H1 (cell line): Measurements from ENCODE around the gene ADCK1. TPM values are rescaled to one million over a fixed set of nuclear protein-coding genes. Genes with fewer than 3 reads are reported as not detected.
"Not testable (repeated sequence)": the region's sequence is repeated elsewhere in the genome, so short reads cannot be mapped to it uniquely, and the experiment has no call there.

ENCODE experiments used
- CTCF ChIA-PET: fragments of 300-600 bp; sonication (Branson Sonifier 250); formaldehyde crosslinking; loops from one replicate; lab custom pipeline; 2021; ENCODE audit not compliant: partially characterized antibody; lab: Charles Lee
- POLR2A ChIA-PET: fragments of 300-600 bp; sonication (Branson Sonifier 250); formaldehyde crosslinking; loops from one replicate; lab custom pipeline; 2021; ENCODE audit warnings: inconsistent platforms; ENCODE audit not compliant: partially characterized antibody; lab: Charles Lee
- DNase-seq, 2 experiments: peaks; one replicate each; pipeline versions ENCODE4 v3.0.0 to v3.0.0-alpha.2; 2010 to 2022; ENCODE audit warnings: low spot score in 2 of 2, low read depth in 1 of 2, mixed read lengths in 1 of 2
- FAIRE-seq: peaks from 2 replicates; lab custom pipeline; 2011; peaks lifted over from hg19 to GRCh38; lab: Jason Lieb, UNC
- H2AFZ ChIP-seq: 2 replicates; pipeline ENCODE4 v1.8.1; 2012; ENCODE audit warnings: low read length, inconsistent platforms
- H2AK5ac ChIP-seq: 2 replicates; pipeline ENCODE4 v1.6.1; 2013; ENCODE audit warnings: low read depth, low read length
- H2BK120ac ChIP-seq: replicated peaks from 2 replicates; pipeline ENCODE3; 2013; ENCODE audit warnings: low read depth, low read length, inconsistent platforms
- H2BK12ac ChIP-seq: 2 replicates; pipeline ENCODE4 v1.6.1; 2013; ENCODE audit warnings: low read depth, low read length
- H2BK15ac ChIP-seq: 2 replicates; pipeline ENCODE4 v1.6.1; 2013; ENCODE audit warnings: low read length
- H2BK20ac ChIP-seq: 2 replicates; pipeline ENCODE4 v1.6.1; 2013; ENCODE audit warnings: low read length
- H2BK5ac ChIP-seq: 2 replicates; pipeline ENCODE4 v1.6.1; 2013; ENCODE audit warnings: low read depth, low read length
- H3K14ac ChIP-seq: 2 replicates; pipeline ENCODE4 v1.6.1; 2013; ENCODE audit warnings: inconsistent platforms; ENCODE audit not compliant: insufficient read length
- H3K18ac ChIP-seq: 2 replicates; pipeline ENCODE4 v1.6.1; 2013; ENCODE audit warnings: low read length; ENCODE audit errors: extremely low read depth
- H3K23ac ChIP-seq: 2 replicates; pipeline ENCODE4 v1.6.1; 2013; ENCODE audit warnings: inconsistent platforms; ENCODE audit not compliant: insufficient read length
- H3K23me2 ChIP-seq: 2 replicates; pipeline ENCODE4 v1.6.1; 2013; ENCODE audit warnings: low read depth, low read length
- H3K27ac ChIP-seq: 2 replicates; pipeline ENCODE4 v1.6.1; 2011; ENCODE audit warnings: low read depth, low read length, inconsistent platforms
- H3K27me3 ChIP-seq, 4 experiments: replicated peaks in 1 of 4; 1 replicate in 1 of 4; 2 replicates in 3 of 4; pipeline versions ENCODE4 v1.6.1 to v1.8.1; 2011 to 2013; ENCODE audit warnings: low read length in 3 of 4, mild to moderate bottlenecking in 3 of 4, inconsistent platforms in 2 of 4, mixed read lengths in 2 of 4, moderate library complexity in 1 of 4; ENCODE audit not compliant: control insufficient read depth in 3 of 4, insufficient read depth in 3 of 4; ENCODE audit errors: extremely low read depth in 1 of 4
- H3K36me3 ChIP-seq, 4 experiments: 2 replicates each; pipeline versions ENCODE4 v1.6.1 to v1.8.1; 2011 to 2013; ENCODE audit warnings: mild to moderate bottlenecking in 4 of 4, low read length in 3 of 4, moderate library complexity in 2 of 4, control low read depth in 1 of 4, inconsistent platforms in 1 of 4; ENCODE audit not compliant: insufficient read depth in 4 of 4, control insufficient read depth in 2 of 4
- H3K4ac ChIP-seq: replicated peaks from 2 replicates; pipeline ENCODE3; 2013; ENCODE audit warnings: low read length, low read depth, mixed read lengths, inconsistent platforms; ENCODE audit not compliant: insufficient read length
- H3K4me1 ChIP-seq, 4 experiments: replicated peaks in 1 of 4; 1 replicate in 1 of 4; 2 replicates in 3 of 4; pipeline versions ENCODE4 v1.6.1 to v1.8.1; 2011 to 2013; ENCODE audit warnings: low read length in 3 of 4, inconsistent platforms in 2 of 4, mixed read lengths in 1 of 4; ENCODE audit not compliant: insufficient read depth in 4 of 4, control insufficient read depth in 3 of 4
- H3K4me2 ChIP-seq, 2 experiments: 2 replicates each; pipeline versions ENCODE4 v1.6.1 to v1.8.1; 2011 to 2013; ENCODE audit warnings: low read depth in 2 of 2, low read length in 2 of 2, control low read depth in 1 of 2, inconsistent platforms in 1 of 2, mild to moderate bottlenecking in 1 of 2; ENCODE audit not compliant: insufficient read depth in 1 of 2
- H3K4me3 ChIP-seq, 4 experiments: fragments of 200-600, 300-600 bp in 1 of 4; sonication (generic), shearing (Covaris generic), sonication (Bioruptor Twin) in 1 of 4; 2 replicates each; pipeline versions ENCODE4 v1.5.1 to v1.8.1; 2011 to 2016; ENCODE audit warnings: low read length in 4 of 4, low read depth in 3 of 4, control low read depth in 2 of 4, inconsistent platforms in 2 of 4, mild to moderate bottlenecking in 2 of 4, mixed read lengths in 1 of 4, moderate library complexity in 1 of 4; ENCODE audit not compliant: insufficient read depth in 2 of 4; ENCODE audit errors: extremely low read depth in 1 of 4
- H3K56ac ChIP-seq: replicated peaks from 2 replicates; pipeline ENCODE3; 2013; ENCODE audit warnings: low read depth, mild to moderate bottlenecking, mixed read lengths, low read length, inconsistent platforms; ENCODE audit not compliant: insufficient read length
- H3K79me1 ChIP-seq: 2 replicates; pipeline ENCODE4 v1.6.1; 2013; ENCODE audit warnings: low read depth, low read length, control low read depth
- H3K79me2 ChIP-seq, 2 experiments: 2 replicates each; pipeline versions ENCODE4 v1.6.1 to v1.8.1; 2012 to 2013; ENCODE audit warnings: low read length in 2 of 2, mild to moderate bottlenecking in 2 of 2, inconsistent platforms in 1 of 2; ENCODE audit not compliant: insufficient read depth in 2 of 2, control insufficient read depth in 1 of 2
- H3K9ac ChIP-seq, 4 experiments: replicated peaks in 1 of 4; 1 replicate in 1 of 4; 2 replicates in 3 of 4; pipeline versions ENCODE4 v1.6.1 to v1.8.1; 2011 to 2013; ENCODE audit warnings: low read depth in 3 of 4, low read length in 3 of 4, control low read depth in 2 of 4, mild to moderate bottlenecking in 2 of 4, moderate library complexity in 2 of 4, inconsistent platforms in 1 of 4; ENCODE audit errors: extremely low read depth in 1 of 4
- H3K9me3 ChIP-seq, 2 experiments: 2 replicates each; pipeline versions ENCODE4 v1.6.1 to v1.8.1; 2012 to 2013; ENCODE audit warnings: mild to moderate bottlenecking in 2 of 2, moderate library complexity in 2 of 2, control low read depth in 1 of 2, inconsistent platforms in 1 of 2, low read depth in 1 of 2, low read length in 1 of 2, mixed read lengths in 1 of 2; ENCODE audit not compliant: insufficient read depth in 2 of 2
- H4K20me1 ChIP-seq, 2 experiments: replicated peaks in 1 of 2; 2 replicates each; pipeline versions ENCODE3 to v1.8.1; 2011 to 2013; ENCODE audit warnings: inconsistent platforms in 2 of 2, low read length in 2 of 2, mild to moderate bottlenecking in 1 of 2; ENCODE audit not compliant: insufficient read depth in 2 of 2, control insufficient read depth in 1 of 2
- H4K5ac ChIP-seq: 2 replicates; pipeline ENCODE4 v1.6.1; 2013; ENCODE audit warnings: low read length, low read depth, mixed read lengths, inconsistent platforms; ENCODE audit not compliant: insufficient read length
- H4K8ac ChIP-seq: 2 replicates; pipeline ENCODE4 v1.8.0; 2013; ENCODE audit warnings: mild to moderate bottlenecking, moderate library complexity, low read length, inconsistent platforms; ENCODE audit not compliant: insufficient read depth; ENCODE audit errors: extremely low read depth
- H4K91ac ChIP-seq: replicated peaks from 2 replicates; pipeline ENCODE3; 2013; ENCODE audit warnings: low read length, mixed read lengths, inconsistent platforms; ENCODE audit not compliant: insufficient read length
- GABPA ChIP-seq: IDR thresholded peaks from 2 replicates; pipeline ENCODE4 v1.6.1; 2011; ENCODE audit warnings: mild to moderate bottlenecking, low read length, moderate library complexity, borderline replicate concordance; ENCODE audit not compliant: insufficient read depth
- POLR2AphosphoS5 ChIP-seq: IDR thresholded peaks from 2 replicates; pipeline ENCODE4 v1.6.1; 2011; ENCODE audit warnings: low read depth, low read length
- SP2 ChIP-seq: IDR thresholded peaks from 2 replicates; pipeline ENCODE4 v1.6.1; 2012; ENCODE audit warnings: mild to moderate bottlenecking, low read length, inconsistent platforms
- TBP ChIP-seq: IDR thresholded peaks from 2 replicates; pipeline ENCODE4 v1.6.1; 2011; ENCODE audit warnings: low read depth, low read length, improper control_type of control experiment
- WGBS, 2 experiments: shearing (Covaris generic) in 1 of 2; methylation state at CpG; one replicate each; pipeline versions ENCODE4 v1.1.6 to v1.1.7; 2013 to 2015; ENCODE audit warnings: low lambda C conversion rate in 2 of 2, mixed read lengths in 2 of 2, inconsistent platforms in 1 of 2, low coverage in 1 of 2, missing lambda C conversion rate in 1 of 2; ENCODE audit not compliant: insufficient replicate concordance in 2 of 2, insufficient coverage in 1 of 2, insufficient read length in 1 of 2; ENCODE audit errors: extremely low coverage in 1 of 2, missing lambda C conversion rate in 1 of 2; 5-methylcytosine and 5-hydroxymethylcytosine counted together
- polyA plus RNA-seq, 7 experiments: library from polyadenylated mRNA; depleted of rRNA in 3 of 7; stranded (reverse) in 5 of 7; unstranded in 2 of 7; fragments of >200 nt in 5 of 7; fragments of 200-250 nt in 2 of 7; gene quantifications; 1 replicate in 5 of 7; 2 replicates in 1 of 7; 4 replicates in 1 of 7; pipeline versions ENCODE4 v1.2.1 to v1.2.3, GENCODE V29; 2011 to 2013; ENCODE audit warnings: missing spikeins in 2 of 7, mixed read lengths in 2 of 7
- total RNA-seq: library from RNA; stranded (reverse); fragmentation: NEBNext Ultra II Directional; extraction: Animal tissue kit (Norgen Biotek cat#: 25700); gene quantifications from 2 replicates; pipeline ENCODE4 v1.2.1, GENCODE V29; 2021

Gene ADCK1
- total and polyA plus RNA-seq, 2 of the 8 experiments (the other 6 are each of a cell fraction or from before 2014, with no cell fraction given): 11.0 to 16.8 TPM

DNA sequence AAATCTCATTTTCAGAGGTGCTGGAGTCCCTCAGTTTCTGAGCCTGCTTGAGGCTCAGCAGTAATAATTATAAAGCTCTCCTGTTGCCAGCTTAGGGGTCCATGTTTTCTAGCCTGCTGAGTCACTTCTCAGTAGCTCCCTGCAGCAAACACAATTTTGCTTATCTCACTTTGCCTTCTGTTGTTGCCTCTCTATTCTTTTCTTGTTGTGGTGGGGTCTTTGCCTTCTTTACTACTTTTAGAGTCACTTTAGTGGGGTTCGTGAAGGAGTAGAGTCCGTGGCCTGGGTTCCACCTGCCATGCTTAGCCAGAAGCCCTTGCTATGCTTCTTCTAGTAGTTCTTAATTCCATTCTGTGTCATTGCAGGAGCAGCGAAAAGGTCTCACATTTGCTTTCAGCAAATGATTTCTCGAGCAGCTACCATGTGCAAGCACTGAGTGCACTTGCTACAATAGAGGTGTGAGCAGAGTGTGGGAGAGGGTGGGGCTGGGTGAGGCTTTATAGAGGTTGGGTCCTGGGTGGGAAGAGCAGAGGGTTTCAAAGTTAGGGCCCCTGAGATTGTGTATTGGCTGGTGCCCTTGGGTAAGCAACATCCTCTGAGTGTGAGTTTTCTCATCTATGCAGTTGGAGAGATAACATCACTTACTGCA is 114.3 kb downstream of the ADCK1 start (continued):
- no peak for TF ChIP-seq TBP
- no peak for TF ChIP-seq GABPA
- no peak for TF ChIP-seq POLR2AphosphoS5
- no peak for TF ChIP-seq SP2

DNA sequence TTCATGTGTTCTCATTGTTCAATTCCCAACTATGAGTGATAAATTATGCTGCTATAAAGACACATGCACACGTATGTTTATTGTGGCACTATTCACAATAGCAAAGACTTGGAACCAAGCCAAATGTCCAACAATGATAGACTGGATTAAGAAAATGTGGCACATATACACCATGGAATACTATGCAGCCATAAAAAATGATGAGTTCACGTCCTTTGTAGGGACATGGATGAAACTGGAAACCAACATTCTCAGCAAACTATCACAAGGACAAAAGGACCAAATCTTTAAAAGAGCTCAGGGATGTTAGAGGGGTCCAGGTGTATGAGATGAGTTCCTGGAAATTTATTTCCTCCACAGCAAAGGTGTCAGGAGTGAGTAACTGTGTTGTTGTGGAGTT is 115.5 kb downstream of the ADCK1 start:
- H3K14ac ChIP-seq, H3K4ac ChIP-seq, H3K36me3 ChIP-seq, H3K79me1 ChIP-seq, H2AFZ ChIP-seq, H2BK5ac ChIP-seq, H2BK20ac ChIP-seq, H3K27ac ChIP-seq, H4K5ac ChIP-seq, H4K8ac ChIP-seq, H3K9ac ChIP-seq, H4K91ac ChIP-seq, H3K4me1 ChIP-seq, H3K56ac ChIP-seq, H2AK5ac ChIP-seq, H4K20me1 ChIP-seq, H3K27me3 ChIP-seq, H2BK15ac ChIP-seq, H3K18ac ChIP-seq, H3K9me3 ChIP-seq, H2BK120ac ChIP-seq, H3K23me2 ChIP-seq, H3K4me3 ChIP-seq, H3K79me2 ChIP-seq, DNase-seq, H2BK12ac ChIP-seq, FAIRE-seq, H3K4me2 ChIP-seq, POLR2A ChIA-PET, H3K23ac ChIP-seq: not testable (repeated sequence)
- WGBS, 2 experiments: 89% methylated on average over 2 of the region's 2 CpGs; no CpG with 5 or more reads in 1 of the 2 experiments
- CTCF ChIA-PET: interaction anchor here (1.5 kb wide), 1 partner anchor 9 kb away, joined by 3 read pairs; no protein-coding TSS in a partner anchor
